Measurements from ENCODE around the gene EFNA3.
"Not testable (repeated sequence)": the region's sequence is repeated elsewhere in the genome, so short reads cannot be mapped to it uniquely, and the experiment has no call there.

The EFNA3 gene

GRCh38 chr1:155110826-155111225 lies 32.2 kb downstream of the EFNA3 start:
- DNase-seq, result no peak

- no peak for DNase-seq
These were observed 34.9 kb downstream of the EFNA3 start for GRCh38 chr1:155113450-155113980.

GRCh38 chr1:155116113-155116764 lies 37.6 kb downstream of the EFNA3 start:
- no peak for DNase-seq

GRCh38 chr1:155117610-155118009 lies 39.0 kb downstream of the EFNA3 start:
- DNase-seq, result no peak

DNA sequence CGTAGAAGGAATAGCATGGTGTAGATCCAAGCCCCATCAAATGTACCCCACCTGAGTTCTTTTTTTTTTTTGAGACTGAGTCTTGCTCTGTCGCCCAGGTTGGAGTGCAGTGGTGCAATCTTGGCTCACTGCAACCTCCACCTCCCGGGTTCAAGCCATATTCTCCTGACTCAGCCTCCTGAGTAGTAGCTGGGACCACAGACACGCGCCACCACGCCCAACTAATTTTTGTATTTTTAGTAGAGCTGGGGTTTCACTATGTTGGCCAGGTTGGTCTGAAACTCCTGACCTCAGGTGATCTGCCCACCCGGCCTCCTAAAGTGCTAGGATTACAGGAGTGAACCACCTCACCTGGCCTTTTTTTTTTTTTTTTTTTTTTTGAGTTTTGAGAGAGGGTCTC lies 39.5 kb downstream of the EFNA3 start:
- DNase-seq, result not testable (repeated sequence)

GRCh38 chr1:155120253-155120652 lies 41.6 kb downstream of the EFNA3 start:
- DNase-seq, result no peak

GRCh38 chr1:155121249-155121648 lies 42.6 kb downstream of the EFNA3 start:
- DNase-seq, result no peak

GRCh38 chr1:155122308-155122707 lies 43.7 kb downstream of the EFNA3 start:
- DNase-seq, result no peak

GRCh38 chr1:155123801-155124200 lies 45.2 kb downstream of the EFNA3 start:
- DNase-seq, result no peak

GRCh38 chr1:155124503-155125463 lies 46.1 kb downstream of the EFNA3 start:
- DNase-seq, result no peak

GRCh38 chr1:155125511-155125945 lies 46.9 kb downstream of the EFNA3 start:
- no peak for DNase-seq

GRCh38 chr1:155125946-155126555 lies 47.4 kb downstream of the EFNA3 start:
- no peak for DNase-seq

DNA sequence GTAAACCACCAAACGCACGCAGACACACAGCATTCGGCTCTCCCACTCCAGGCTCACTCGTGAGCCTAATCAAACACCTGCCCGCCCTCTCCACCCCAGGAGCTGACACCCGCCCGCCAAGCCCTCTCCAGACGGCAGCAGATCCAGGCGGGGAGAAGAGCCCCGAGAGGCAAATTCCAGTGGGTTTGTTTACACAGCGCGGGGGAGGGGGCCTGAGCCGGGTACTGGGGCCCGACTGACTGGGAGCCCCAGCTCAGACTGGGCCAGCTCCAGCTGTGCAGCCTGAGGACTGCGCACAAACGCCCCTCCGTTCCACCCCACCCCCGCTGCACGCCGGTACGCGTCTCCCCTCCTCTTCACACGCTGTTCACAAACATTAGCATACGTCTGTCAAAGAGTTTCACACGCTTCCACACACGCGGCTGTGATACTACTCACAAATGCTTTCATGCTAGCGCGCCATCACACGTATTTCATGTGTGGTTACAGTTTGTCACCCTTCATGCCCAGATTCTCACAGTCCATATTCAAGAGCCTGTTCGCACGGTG lies 48.0 kb downstream of the EFNA3 start:
- no peak for DNase-seq

DNA sequence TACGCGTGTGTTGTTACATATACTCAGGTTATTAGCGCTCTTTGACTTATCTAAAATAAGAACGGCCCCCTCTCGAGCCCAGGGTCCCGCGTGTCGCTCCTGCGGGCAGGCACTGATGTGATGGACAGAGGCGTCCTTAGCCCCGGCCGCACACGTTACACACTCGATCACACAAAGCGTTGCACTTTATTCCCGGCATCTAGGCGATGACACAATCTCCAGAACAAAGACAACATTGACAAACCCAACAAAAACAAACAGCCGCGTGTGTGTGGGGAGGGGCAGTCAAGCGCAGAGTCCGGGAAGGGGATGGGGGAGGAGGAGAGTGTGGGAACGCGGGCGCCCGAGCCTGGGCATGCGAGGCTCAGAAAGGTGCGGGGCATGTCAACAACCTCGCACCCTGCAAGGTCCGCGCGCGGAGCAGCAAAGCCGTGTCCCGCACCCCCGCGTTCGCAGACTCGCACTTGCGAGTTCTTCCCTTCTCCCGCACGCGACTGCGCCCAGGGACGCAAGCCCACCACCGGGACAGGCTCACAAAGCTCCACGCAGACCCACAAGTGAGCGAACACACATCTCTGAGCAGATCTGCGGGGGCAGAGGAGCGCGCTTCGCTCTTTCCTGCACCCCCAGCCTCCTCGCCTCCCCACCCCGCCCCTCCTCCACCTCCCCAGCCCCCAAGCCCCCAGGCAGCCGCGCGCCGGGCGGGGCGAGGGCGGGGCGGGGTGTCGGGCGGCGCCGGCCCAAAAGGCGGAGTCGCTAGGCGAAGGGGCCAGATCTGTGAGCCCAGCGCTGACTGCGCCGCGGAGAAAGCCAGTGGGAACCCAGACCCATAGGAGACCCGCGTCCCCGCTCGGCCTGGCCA lies 48.7 kb downstream of the EFNA3 start, which contains the start of gene EFNA1:
EFNA1 (plus strand) TSS at position 772 of the 862 bp plus-strand sequence. CDS start 102 bp downstream, outside the sequence.
- DNase-seq, result no peak

- no peak for DNase-seq
These were observed 49.5 kb downstream of the EFNA3 start for GRCh38 chr1:155127967-155128754.

DNA sequence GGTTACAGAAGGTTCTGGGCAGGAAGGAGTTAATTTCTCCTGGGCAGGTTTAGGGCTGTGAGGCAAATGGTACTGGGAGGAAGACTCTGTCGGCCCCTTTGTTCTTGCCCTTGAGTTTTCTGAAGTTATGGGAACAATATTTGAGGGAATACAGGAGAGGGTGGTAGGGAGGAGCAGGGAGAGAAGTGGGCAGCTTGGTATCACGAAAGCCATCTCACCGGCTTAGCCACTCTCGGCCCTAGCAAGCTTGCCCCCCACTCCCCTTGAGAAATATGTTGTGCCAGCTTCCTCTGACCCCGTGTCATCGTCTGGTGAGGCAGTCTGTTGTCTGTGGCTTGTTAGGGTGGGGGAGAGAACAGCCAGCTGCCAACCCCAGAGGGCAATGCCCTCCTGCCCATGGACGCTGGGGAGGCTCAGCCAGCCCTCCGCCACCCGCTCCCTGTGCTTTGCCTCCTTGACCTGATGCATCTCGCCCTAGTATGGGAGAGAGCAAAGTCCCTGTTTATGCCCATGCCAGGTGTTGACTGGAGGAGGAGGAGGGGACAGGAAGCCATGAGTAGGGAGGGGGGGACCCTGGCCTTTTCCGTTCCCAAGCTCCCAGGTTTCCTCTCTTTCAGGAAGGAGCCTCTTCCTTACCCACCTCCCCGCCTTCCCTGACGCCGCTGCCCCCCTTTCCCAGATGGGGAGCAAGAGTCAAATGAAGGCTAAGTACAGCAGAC lies 50.3 kb downstream of the EFNA3 start:
- no peak for DNase-seq

GRCh38 chr1:155130272-155131006 lies 51.8 kb downstream of the EFNA3 start:
- no peak for DNase-seq

- DNase-seq, result no peak
These were observed 52.6 kb downstream of the EFNA3 start for GRCh38 chr1:155131285-155131684.

GRCh38 chr1:155131856-155132255 lies 53.2 kb downstream of the EFNA3 start:
- no peak for DNase-seq

Data from activated CD4-positive, alpha-beta T cell treated with anti-CD3 and anti-CD28 coated beads, Interleukin-2, amount 50 U/mL, for 4 hours (primary cell).